ENCODE measurements around the gene METTL26. TPM values are rescaled to one million over a fixed set of nuclear protein-coding genes. Genes with fewer than 3 reads are reported as not detected.

The METTL26 gene
- total and polyA plus RNA-seq, 10 of the 15 experiments (the other 5 are each of a cell fraction or from before 2014, with no cell fraction given) = 5.4 to 163 (median 79.3) TPM

DNA sequence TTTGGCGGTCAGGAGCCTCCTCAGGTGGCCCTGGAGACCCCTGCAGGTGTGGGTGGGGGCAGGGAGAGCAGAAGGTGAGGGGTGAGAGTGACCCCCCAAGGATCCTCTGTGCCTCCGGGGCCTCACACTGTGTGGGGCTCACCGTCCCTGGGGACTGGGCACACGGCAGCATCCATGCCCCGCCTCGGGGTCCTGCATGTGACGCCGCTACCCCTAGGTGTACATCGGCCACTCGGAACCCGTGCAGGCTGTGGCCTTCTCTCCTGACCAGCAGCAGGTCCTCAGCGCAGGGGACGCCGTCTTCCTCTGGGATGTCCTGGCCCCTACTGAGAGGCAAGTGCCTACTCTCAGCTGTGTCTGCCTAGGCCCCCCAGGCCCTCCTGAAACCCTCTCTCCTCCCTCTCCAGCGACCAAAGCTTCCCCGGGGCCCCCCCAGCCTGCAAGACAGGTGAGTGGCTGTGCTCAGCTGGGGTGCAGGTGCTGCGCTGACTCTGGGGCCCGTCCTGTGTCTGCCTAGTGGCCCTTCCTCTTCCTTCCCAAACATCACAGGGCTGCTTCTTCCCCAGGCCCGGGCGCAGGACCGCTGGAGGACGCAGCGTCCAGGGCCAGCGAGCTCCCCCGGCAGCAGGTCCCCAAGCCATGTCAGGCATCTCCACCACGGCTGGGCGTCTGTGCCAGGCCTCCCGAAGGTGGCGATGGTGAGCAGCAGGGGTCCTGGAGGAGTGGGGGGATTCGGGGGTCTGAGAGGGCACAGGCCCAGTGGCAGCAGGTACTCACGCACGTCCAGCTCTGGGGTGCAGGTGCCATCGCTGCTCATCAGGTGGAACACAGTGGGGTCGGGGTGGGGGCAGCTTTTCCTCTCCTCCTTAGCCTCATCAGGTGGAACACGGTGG, 22.8 kb upstream of the METTL26 start:
- ChIA-PET SMC1A (ENCODE audit: uncharacterized antibody, unreplicated experiment) (no interaction called here), POLR2A (no interaction called here), RAD21 (ENCODE audit: unreplicated experiment) (no interaction called here), CTCF (interaction anchor here (1.2 to 1.4 kb wide), 2 partner anchors 10 to 11 kb away, joined by 3 to 5 read pairs; no protein-coding TSS in a partner anchor)
- DNase-seq (ENCODE audit: low read depth, low spot score) = no peak
- H2AFZ ChIP-seq (ENCODE audit: control insufficient read depth, low read depth, low read length) = no peak overlapping the region
- no TSS peak for BruUV-seq (replicated peaks)
- H3K27me3 ChIP-seq (replicated peaks in 1 of 2; ENCODE audit: control insufficient read depth in 2 of 2, insufficient read depth in 2 of 2, low read length in 1 of 2) = no peaks in the 10 kb centered on the region
- H3K9ac ChIP-seq (ENCODE audit: control insufficient read depth, insufficient read depth, low read length) = no peak overlapping the region
- FAIRE-seq = no peak
- intact Hi-C loops (cut with micrococcal nuclease; ENCODE audit: unreplicated experiment) = no loop called here
- ATAC-seq = no peak
- H3K4me2 ChIP-seq (ENCODE audit: control insufficient read depth, insufficient read depth) = no peak overlapping the region
- H3K4me3 ChIP-seq = no peak overlapping the region
- H3K4me1 ChIP-seq (ENCODE audit: control insufficient read depth, insufficient read depth, low read length) = peaks cover 3% of the 10 kb centered on the region; the same call in 1 of the 2 replicates
- H4K20me1 ChIP-seq (ENCODE audit: control insufficient read depth, insufficient read depth) = no peaks in the 10 kb centered on the region
- in situ Hi-C loops (cut with MboI) = no loop called here
- H3K79me2 ChIP-seq (ENCODE audit: control insufficient read depth, insufficient read depth, low read length) = no peaks in the 10 kb centered on the region
- WGBS (ENCODE audit: insufficient coverage, insufficient replicate concordance, low lambda C conversion rate, missing lambda C conversion rate) = 88% methylated on average over 33 of the region's 35 CpGs
- H3K36me3 ChIP-seq (ENCODE audit: control insufficient read depth in 2 of 2, insufficient read depth in 2 of 2, low read length in 1 of 2) = no peaks in the 10 kb centered on the region; a peak in 2 of 4 replicates
- H3K27ac ChIP-seq (ENCODE audit: control insufficient read depth, insufficient read depth) = no peak overlapping the region
- H3K9me3 ChIP-seq (replicated peaks; ENCODE audit: control insufficient read depth, insufficient read depth, low read length) = no peaks in the 10 kb centered on the region
- TF ChIP-seq HDAC2 (IDR thresholded peaks at IDR 0.05) (no peak), ZNF274 (IDR thresholded peaks at IDR 0.05; ENCODE audit: insufficient read depth, insufficient read length) (no peak), TCF7 (IDR thresholded peaks at IDR 0.05; ENCODE audit: borderline replicate concordance) (no peak), CHD4 (IDR thresholded peaks at IDR 0.05) (no peak), SUPT20H (IDR thresholded peaks at IDR 0.05; ENCODE audit: borderline replicate concordance, control insufficient read depth, low read depth, low read length) (no peak), ZNF207 (IDR thresholded peaks at IDR 0.05; ENCODE audit: borderline replicate concordance) (no peak), JUND (IDR thresholded peaks at IDR 0.05; ENCODE audit: low read depth, low read length) (no peak), RBBP5 (conservative IDR thresholded peaks at IDR 0.05) (no peak), NBN (IDR thresholded peaks at IDR 0.05) (no peak)
- TF ChIP-seq, protein P1, sequence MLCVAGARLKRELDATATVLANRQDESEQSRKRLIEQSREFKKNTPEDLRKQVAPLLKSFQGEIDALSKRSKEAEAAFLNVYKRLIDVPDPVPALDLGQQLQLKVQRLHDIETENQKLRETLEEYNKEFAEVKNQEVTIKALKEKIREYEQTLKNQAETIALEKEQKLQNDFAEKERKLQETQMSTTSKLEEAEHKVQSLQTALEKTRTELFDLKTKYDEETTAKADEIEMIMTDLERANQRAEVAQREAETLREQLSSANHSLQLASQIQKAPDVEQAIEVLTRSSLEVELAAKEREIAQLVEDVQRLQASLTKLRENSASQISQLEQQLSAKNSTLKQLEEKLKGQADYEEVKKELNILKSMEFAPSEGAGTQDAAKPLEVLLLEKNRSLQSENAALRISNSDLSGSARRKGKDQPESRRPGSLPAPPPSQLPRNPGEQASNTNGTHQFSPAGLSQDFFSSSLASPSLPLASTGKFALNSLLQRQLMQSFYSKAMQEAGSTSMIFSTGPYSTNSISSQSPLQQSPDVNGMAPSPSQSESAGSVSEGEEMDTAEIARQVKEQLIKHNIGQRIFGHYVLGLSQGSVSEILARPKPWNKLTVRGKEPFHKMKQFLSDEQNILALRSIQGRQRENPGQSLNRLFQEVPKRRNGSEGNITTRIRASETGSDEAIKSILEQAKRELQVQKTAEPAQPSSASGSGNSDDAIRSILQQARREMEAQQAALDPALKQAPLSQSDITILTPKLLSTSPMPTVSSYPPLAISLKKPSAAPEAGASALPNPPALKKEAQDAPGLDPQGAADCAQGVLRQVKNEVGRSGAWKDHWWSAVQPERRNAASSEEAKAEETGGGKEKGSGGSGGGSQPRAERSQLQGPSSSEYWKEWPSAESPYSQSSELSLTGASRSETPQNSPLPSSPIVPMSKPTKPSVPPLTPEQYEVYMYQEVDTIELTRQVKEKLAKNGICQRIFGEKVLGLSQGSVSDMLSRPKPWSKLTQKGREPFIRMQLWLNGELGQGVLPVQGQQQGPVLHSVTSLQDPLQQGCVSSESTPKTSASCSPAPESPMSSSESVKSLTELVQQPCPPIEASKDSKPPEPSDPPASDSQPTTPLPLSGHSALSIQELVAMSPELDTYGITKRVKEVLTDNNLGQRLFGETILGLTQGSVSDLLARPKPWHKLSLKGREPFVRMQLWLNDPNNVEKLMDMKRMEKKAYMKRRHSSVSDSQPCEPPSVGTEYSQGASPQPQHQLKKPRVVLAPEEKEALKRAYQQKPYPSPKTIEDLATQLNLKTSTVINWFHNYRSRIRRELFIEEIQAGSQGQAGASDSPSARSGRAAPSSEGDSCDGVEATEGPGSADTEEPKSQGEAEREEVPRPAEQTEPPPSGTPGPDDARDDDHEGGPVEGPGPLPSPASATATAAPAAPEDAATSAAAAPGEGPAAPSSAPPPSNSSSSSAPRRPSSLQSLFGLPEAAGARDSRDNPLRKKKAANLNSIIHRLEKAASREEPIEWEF (IDR thresholded peaks at IDR 0.05; ENCODE audit: insufficient replicate concordance, low read depth, low read length) = no peak
- TF ChIP-seq, protein P2, sequence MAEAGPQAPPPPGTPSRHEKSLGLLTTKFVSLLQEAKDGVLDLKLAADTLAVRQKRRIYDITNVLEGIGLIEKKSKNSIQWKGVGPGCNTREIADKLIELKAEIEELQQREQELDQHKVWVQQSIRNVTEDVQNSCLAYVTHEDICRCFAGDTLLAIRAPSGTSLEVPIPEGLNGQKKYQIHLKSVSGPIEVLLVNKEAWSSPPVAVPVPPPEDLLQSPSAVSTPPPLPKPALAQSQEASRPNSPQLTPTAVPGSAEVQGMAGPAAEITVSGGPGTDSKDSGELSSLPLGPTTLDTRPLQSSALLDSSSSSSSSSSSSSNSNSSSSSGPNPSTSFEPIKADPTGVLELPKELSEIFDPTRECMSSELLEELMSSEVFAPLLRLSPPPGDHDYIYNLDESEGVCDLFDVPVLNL (IDR thresholded peaks at IDR 0.05; ENCODE audit: low read depth, low read length) = no peak
- TF ChIP-seq, protein P3, sequence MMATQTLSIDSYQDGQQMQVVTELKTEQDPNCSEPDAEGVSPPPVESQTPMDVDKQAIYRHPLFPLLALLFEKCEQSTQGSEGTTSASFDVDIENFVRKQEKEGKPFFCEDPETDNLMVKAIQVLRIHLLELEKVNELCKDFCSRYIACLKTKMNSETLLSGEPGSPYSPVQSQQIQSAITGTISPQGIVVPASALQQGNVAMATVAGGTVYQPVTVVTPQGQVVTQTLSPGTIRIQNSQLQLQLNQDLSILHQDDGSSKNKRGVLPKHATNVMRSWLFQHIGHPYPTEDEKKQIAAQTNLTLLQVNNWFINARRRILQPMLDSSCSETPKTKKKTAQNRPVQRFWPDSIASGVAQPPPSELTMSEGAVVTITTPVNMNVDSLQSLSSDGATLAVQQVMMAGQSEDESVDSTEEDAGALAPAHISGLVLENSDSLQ (IDR thresholded peaks at IDR 0.05) = no peak
- TF ChIP-seq, protein P4, sequence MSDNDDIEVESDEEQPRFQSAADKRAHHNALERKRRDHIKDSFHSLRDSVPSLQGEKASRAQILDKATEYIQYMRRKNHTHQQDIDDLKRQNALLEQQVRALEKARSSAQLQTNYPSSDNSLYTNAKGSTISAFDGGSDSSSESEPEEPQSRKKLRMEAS (IDR thresholded peaks at IDR 0.05; ENCODE audit: low read depth, low read length) = no peak
- TF ChIP-seq, protein P5, sequence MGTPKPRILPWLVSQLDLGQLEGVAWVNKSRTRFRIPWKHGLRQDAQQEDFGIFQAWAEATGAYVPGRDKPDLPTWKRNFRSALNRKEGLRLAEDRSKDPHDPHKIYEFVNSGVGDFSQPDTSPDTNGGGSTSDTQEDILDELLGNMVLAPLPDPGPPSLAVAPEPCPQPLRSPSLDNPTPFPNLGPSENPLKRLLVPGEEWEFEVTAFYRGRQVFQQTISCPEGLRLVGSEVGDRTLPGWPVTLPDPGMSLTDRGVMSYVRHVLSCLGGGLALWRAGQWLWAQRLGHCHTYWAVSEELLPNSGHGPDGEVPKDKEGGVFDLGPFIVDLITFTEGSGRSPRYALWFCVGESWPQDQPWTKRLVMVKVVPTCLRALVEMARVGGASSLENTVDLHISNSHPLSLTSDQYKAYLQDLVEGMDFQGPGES (IDR thresholded peaks at IDR 0.05) = no peak

Data from GM12878 (cell line).